ENCODE results near the gene NUP133.

GRCh38 chr1:229402993-229403392, 105.1 kb downstream of the NUP133 start:
- TF ChIP-seq POLR2A (IDR thresholded peaks at IDR 0.05) (no peak), CTCF (IDR thresholded peaks at IDR 0.05) (no peak)

All from breast epithelium (tissue), 3 donors.